CD14-positive monocyte (primary cell): ENCODE measurements around the gene DYDC2. TPM values are rescaled to one million over a fixed set of nuclear protein-coding genes. Genes with fewer than 3 reads are reported as not detected.

Experiments
- DNase-seq, 3 donors: peaks; one replicate each; pipeline ENCODE4 v3.0.0-alpha.2; 2011 to 2022
- H2AFZ ChIP-seq: 2 replicates; pipeline ENCODE4 v1.6.0; 2012; ENCODE audit warnings: mild to moderate bottlenecking, low read depth, low read length, inconsistent platforms; ENCODE audit not compliant: insufficient read depth, poor library complexity, severe bottlenecking
- H3K27ac ChIP-seq, 2 donors: 1 replicate in 1 of 2; 2 replicates in 1 of 2; pipeline ENCODE4 v1.5.1; 2012 to 2013; ENCODE audit warnings: low read length in 2 of 2, control low read depth in 1 of 2, inconsistent platforms in 1 of 2, low read depth in 1 of 2, mild to moderate bottlenecking in 1 of 2
- H3K27me3 ChIP-seq, 2 donors: one replicate each; pipeline versions ENCODE4 v1.6.0 to v1.6.1; 2011 to 2013; ENCODE audit warnings: low read length in 2 of 2; ENCODE audit not compliant: control insufficient read depth in 2 of 2, insufficient read depth in 2 of 2
- H3K36me3 ChIP-seq, 2 donors: replicated peaks in 1 of 2; 1 replicate in 1 of 2; 2 replicates in 1 of 2; pipeline versions ENCODE4 v1.5.1 to v1.6.1; 2012 to 2013; ENCODE audit warnings: low read length in 2 of 2, control low read depth in 1 of 2, inconsistent platforms in 1 of 2, mild to moderate bottlenecking in 1 of 2; ENCODE audit not compliant: insufficient read depth in 2 of 2, control insufficient read depth in 1 of 2
- H3K4me1 ChIP-seq, 2 donors: 1 replicate in 1 of 2; 2 replicates in 1 of 2; pipeline versions ENCODE4 v1.5.1 to v1.6.1; 2012 to 2013; ENCODE audit warnings: low read length in 2 of 2, control low read depth in 1 of 2, inconsistent platforms in 1 of 2, mild to moderate bottlenecking in 1 of 2, moderate library complexity in 1 of 2; ENCODE audit not compliant: insufficient read depth in 2 of 2, control insufficient read depth in 1 of 2
- H3K4me2 ChIP-seq: replicated peaks from 2 replicates; pipeline ENCODE3; 2012; ENCODE audit warnings: low read length, moderate library complexity, mild to moderate bottlenecking; ENCODE audit not compliant: poor library complexity, severe bottlenecking; ENCODE audit errors: extremely low read depth
- H3K4me3 ChIP-seq, 3 experiments: fragments of 200-600 bp in 1 of 3; sonication (generic) in 1 of 3; replicated peaks in 1 of 3; 1 replicate in 2 of 3; 2 replicates in 1 of 3; pipeline ENCODE4 v1.5.1; 2011 to 2013; ENCODE audit warnings: low read length in 3 of 3, mild to moderate bottlenecking in 3 of 3, control low read depth in 2 of 3, low read depth in 2 of 3, inconsistent platforms in 1 of 3, moderate library complexity in 1 of 3
- H3K79me2 ChIP-seq: 2 replicates; pipeline ENCODE4 v1.6.0; 2012; ENCODE audit warnings: mild to moderate bottlenecking, control low read depth, inconsistent platforms, low read length, moderate library complexity; ENCODE audit not compliant: insufficient read depth
- H3K9ac ChIP-seq: 2 replicates; pipeline ENCODE4 v1.6.0; 2017; ENCODE audit warnings: low read length, mild to moderate bottlenecking; ENCODE audit not compliant: insufficient read depth, poor library complexity, severe bottlenecking
- H3K9me3 ChIP-seq, 2 donors: replicated peaks in 1 of 2; 1 replicate in 1 of 2; 2 replicates in 1 of 2; pipeline versions ENCODE4 v1.5.1 to v1.6.1; 2012 to 2013; ENCODE audit warnings: low read length in 2 of 2, control low read depth in 1 of 2; ENCODE audit not compliant: control insufficient read depth in 1 of 2, insufficient read depth in 1 of 2
- H4K20me1 ChIP-seq: 2 replicates; pipeline ENCODE4 v1.6.0; 2012; ENCODE audit warnings: mild to moderate bottlenecking, low read length, control low read depth, moderate library complexity; ENCODE audit not compliant: insufficient read depth
- H3K27ac Mint-ChIP-seq, 7 donors: one replicate each; pipeline ENCODE4 v1.8.0; 2020; ENCODE audit warnings: mild to moderate bottlenecking in 7 of 7, mixed read lengths in 7 of 7, moderate library complexity in 6 of 7, inconsistent platforms in 2 of 7
- H3K27me3 Mint-ChIP-seq, 3 donors: one replicate each; pipeline ENCODE4 v1.8.0; 2021 to 2022; ENCODE audit warnings: low read depth in 3 of 3, mild to moderate bottlenecking in 3 of 3, mixed read lengths in 3 of 3, moderate library complexity in 3 of 3, inconsistent platforms in 1 of 3
- H3K36me3 Mint-ChIP-seq, 2 donors: one replicate each; pipeline ENCODE4 v1.8.0; 2020; ENCODE audit warnings: mixed read lengths in 2 of 2, inconsistent platforms in 1 of 2, mild to moderate bottlenecking in 1 of 2
- H3K4me1 Mint-ChIP-seq: one replicate; pipeline ENCODE4 v1.8.0; 2020; ENCODE audit warnings: mild to moderate bottlenecking, mixed read lengths
- H3K4me3 Mint-ChIP-seq, 2 donors: one replicate each; pipeline ENCODE4 v1.8.0; 2020; ENCODE audit warnings: mild to moderate bottlenecking in 2 of 2, mixed read lengths in 2 of 2, moderate library complexity in 1 of 2
- H3K9me3 Mint-ChIP-seq, 7 donors: one replicate each; pipeline ENCODE4 v1.8.0; 2020 to 2022; ENCODE audit warnings: mixed read lengths in 7 of 7, mild to moderate bottlenecking in 6 of 7, moderate library complexity in 6 of 7, inconsistent platforms in 2 of 7
- CTCF ChIP-seq: fragments of 200-600 bp; IDR thresholded peaks from one replicate; pipeline ENCODE4 v1.8.0; 2022; ENCODE audit warnings: antibody characterized with exemption, mild to moderate bottlenecking
- WGBS: methylation state at CpG from one replicate; pipeline ENCODE4 v1.1.5; 2013; ENCODE audit warnings: missing lambda C conversion rate; ENCODE audit not compliant: insufficient coverage; 5-methylcytosine and 5-hydroxymethylcytosine counted together
- intact Hi-C, 2 donors: fragments of 100-400 bp; cut with micrococcal nuclease; formaldehyde crosslinking; loops; one replicate each; pipeline versions ENCODE4 v1.15.0 to v1.15.1; 2023
- polyA plus RNA-seq, 3 donors: library from polyadenylated mRNA; depleted of rRNA in 1 of 3; unstranded in 2 of 3; stranded (reverse) in 1 of 3; fragments of 300-500 nt in 2 of 3; fragments of >200 nt in 1 of 3; fragmentation: Illumina TruSeq in 2 of 3; gene quantifications; 1 replicate in 2 of 3; 2 replicates in 1 of 3; pipeline ENCODE4 v1.2.3, GENCODE V29; 2012 to 2021

The DYDC2 gene
- polyA plus RNA-seq, 3 donors, result not detected

- Histone ChIP-seq H3K9ac (no peak overlapping the region), H4K20me1 (no peaks in the 10 kb centered on the region), H3K4me2 (no peak overlapping the region), H3K79me2 (no peaks in the 10 kb centered on the region), H3K27ac (no peak overlapping the region), H3K4me3 (no peak overlapping the region), H3K4me1 (no peaks in the 10 kb centered on the region), H3K27me3 (no peaks in the 10 kb centered on the region), H3K9me3 (no peaks in the 10 kb centered on the region), H3K36me3 (no peaks in the 10 kb centered on the region), H2AFZ (no peak overlapping the region)
- no peaks in the 10 kb centered on the region for H3K36me3 Mint-ChIP-seq
- peaks cover 0 to 2% (median 0%) of the 10 kb centered on the region in 7 donors for H3K9me3 Mint-ChIP-seq
- H3K27ac Mint-ChIP-seq, result no peak overlapping the region
- no peak for DNase-seq
- no peak overlapping the region for H3K4me3 Mint-ChIP-seq
- peaks cover 9% of the 10 kb centered on the region for H3K4me1 Mint-ChIP-seq
- no peak for TF ChIP-seq CTCF
- intact Hi-C loops, result no loop called here
- peaks cover 0 to 6% (median 4%) of the 10 kb centered on the region in 3 donors for H3K27me3 Mint-ChIP-seq
These were observed 36.2 kb upstream of the DYDC2 start for GRCh38 chr10:80320377-80320776.

- H3K36me3 ChIP-seq, result no peaks in the 10 kb centered on the region
- H3K9ac ChIP-seq, result no peak overlapping the region
- H3K79me2 ChIP-seq, result no peaks in the 10 kb centered on the region
- H3K4me2 ChIP-seq, result no peak overlapping the region
- H3K27me3 ChIP-seq, result no peaks in the 10 kb centered on the region
- peaks cover 6% of the 10 kb centered on the region for H3K4me1 Mint-ChIP-seq
- no peaks in the 10 kb centered on the region for H4K20me1 ChIP-seq
- intact Hi-C loops, result no loop called here
- no peaks in the 10 kb centered on the region for H3K9me3 ChIP-seq
- no peak overlapping the region for H3K4me3 Mint-ChIP-seq
- no peaks in the 10 kb centered on the region for H3K4me1 ChIP-seq
- no peak for DNase-seq
- no peak overlapping the region for H2AFZ ChIP-seq
- no peak for TF ChIP-seq CTCF
- H3K27ac ChIP-seq, result no peak overlapping the region
- H3K9me3 Mint-ChIP-seq, result peaks cover 0 to 2% (median 0%) of the 10 kb centered on the region in 7 donors
- peaks cover 0 to 6% (median 4%) of the 10 kb centered on the region in 3 donors for H3K27me3 Mint-ChIP-seq
- no peak overlapping the region for H3K4me3 ChIP-seq
- 80% methylated on average over 1 of the region's 5 CpGs for WGBS
- no peak overlapping the region for H3K27ac Mint-ChIP-seq
- no peaks in the 10 kb centered on the region for H3K36me3 Mint-ChIP-seq
These were observed 35.4 kb upstream of the DYDC2 start for GRCh38 chr10:80321183-80321582.
